GM18505 (cell line): ENCODE results near the gene RFXAP.

ENCODE experiments used
- ATAC-seq: cut with Tn5 transposase; IDR thresholded peaks from one replicate; pipeline ENCODE4 v1.9.1; 2021; ENCODE audit not compliant: unreplicated experiment
- POLR2A ChIP-seq: IDR thresholded peaks from 4 replicates; pipeline ENCODE4 v1.6.1; 2011; ENCODE audit warnings: borderline replicate concordance; ENCODE audit not compliant: insufficient read depth, insufficient read length; ENCODE audit errors: extremely low read depth

The RFXAP gene

DNA sequence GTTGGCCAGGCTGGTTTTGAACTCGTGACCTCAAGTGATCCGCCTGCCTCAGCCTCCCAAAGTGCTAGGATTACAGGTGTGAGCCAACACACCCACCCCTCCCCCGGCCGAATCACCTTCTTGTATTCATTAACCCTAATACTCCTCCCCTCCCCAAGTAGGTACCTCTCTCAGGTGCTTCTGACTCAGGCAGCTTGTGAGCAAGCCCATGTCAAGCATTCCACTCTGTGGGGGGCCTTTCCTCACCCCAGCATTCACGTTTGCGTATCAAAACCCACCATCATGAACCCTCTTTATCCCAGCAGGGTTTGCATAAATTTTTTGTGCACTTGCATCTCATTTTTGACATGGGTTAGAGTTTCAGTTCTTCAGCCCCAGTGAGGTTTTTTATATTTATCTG lies 23.6 kb upstream of the RFXAP start:
- no peak for ATAC-seq

DNA sequence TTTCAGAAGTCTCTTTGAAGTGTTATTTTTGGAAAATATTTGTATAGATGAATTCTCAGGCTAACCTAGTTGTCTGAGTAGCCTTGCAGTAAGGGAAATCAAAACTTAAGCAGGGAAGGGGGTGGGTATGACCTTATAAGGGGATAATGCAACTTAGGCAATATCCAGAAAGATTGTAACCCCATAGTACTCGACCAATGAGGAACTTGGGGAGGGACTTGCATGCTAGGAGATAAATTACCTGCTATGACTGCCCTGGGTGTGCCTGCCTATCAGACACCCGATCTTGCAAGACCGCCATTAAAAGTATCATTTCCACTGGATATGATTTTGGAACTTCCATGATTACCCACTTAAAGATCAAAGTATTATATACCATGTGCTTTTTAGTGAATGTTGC lies 23.0 kb upstream of the RFXAP start:
- ATAC-seq, result no peak
- TF ChIP-seq POLR2A, result no peak

More for the DNA sequence above, 23.6 kb upstream of the RFXAP start:
- TF ChIP-seq POLR2A, result no peak

DNA sequence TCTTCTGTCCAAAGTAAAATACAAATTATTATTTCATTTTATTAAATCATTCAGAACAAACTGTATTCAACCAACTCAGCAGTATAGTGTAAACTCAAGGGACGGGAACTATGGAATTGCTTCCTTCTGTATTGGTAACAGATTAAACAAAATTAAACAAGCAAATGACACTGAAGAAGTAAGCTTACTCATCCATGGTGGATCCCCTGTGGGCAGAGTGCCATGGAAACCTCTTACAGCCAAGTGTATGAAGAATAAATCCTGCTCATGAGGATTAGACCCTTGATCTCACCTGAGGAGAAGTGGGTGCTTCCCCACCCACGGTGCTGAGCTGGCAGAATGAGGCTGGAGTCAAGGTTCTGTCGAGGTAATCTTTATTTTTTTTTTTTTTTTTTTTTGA lies 18.0 kb upstream of the RFXAP start:
- TF ChIP-seq POLR2A, result no peak
- ATAC-seq, result no peak

DNA sequence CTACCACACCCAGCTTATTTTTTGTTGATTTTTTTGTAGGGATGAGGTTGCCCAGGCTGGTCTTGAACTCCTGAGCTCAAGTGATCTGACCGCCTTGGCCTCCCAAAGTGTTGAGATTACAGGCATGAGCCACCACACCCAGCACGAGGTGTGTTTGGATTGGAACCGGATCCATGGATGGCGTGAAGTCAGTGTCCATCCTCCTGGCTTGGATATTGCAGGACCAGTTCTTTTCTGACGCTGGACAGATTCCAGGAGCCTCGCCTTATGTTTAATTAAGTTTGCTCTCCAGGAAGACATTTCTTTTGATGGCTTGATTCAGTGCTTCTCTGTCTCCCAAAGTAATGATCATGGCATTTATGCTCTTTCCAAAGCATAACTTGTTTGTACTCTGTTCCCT lies 14.4 kb upstream of the RFXAP start:
- ATAC-seq, result no peak
- no peak for TF ChIP-seq POLR2A

DNA sequence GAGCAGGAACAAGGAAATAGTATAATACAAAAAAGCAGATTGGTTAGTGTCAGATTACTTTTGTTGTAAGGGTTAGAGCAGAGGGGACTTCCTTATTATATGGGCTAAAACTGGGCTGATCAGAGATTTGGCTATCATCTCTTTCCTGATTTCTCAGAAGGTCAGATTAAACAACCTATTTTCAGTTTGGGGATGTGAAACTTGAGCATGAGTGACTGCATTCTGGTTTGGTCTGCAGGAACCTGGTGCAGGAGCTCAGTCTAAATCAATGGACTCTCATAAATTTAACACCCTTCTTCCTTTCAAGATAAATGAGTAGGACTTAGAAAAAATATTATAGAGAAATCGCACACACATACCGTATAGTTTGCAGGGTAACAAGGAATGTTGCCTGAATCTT lies 12.9 kb upstream of the RFXAP start:
- peak; percentile 62 for ATAC-seq
- TF ChIP-seq POLR2A, result no peak

DNA sequence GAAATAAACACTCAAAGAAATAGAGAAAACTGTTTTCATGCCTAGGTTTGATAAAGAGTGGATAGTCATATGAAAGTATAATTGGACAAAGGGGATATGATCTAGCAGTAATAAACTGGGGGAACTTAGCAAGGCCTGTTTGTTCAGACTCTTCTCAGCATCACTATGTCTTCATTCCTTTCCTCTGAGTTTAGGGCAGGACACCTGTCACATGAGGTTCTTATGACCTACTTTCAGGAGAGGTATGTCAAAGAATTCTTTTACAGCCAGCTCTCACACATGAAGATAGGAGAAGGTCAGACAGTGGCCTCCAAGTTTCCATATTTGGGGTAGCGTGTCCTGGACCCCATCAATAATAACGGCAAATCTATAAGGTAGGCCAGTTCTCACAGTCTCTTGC lies 11.4 kb upstream of the RFXAP start:
- TF ChIP-seq POLR2A, result no peak

DNA sequence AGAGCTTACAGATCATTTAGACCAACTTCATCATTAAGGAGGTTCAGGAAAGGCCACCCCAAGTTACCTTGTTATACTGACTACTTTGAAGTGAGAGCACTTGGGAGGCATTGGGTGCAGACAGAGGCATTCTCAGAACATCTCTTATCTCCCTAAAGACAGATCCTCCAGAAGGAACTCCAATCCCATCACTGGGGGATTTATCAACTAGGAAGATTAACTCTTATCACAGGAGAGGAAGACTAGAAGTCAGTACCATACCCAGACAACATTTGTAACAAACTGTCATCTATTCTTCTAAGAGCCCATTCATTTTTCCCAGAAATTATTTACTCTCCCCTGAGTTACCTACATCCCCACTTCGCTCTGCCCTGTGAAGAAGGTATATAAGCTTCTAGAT lies 5.8 kb upstream of the RFXAP start:
- TF ChIP-seq POLR2A, result no peak
- ATAC-seq, result no peak

More for the DNA sequence above, 11.4 kb upstream of the RFXAP start:
- no peak for ATAC-seq

DNA sequence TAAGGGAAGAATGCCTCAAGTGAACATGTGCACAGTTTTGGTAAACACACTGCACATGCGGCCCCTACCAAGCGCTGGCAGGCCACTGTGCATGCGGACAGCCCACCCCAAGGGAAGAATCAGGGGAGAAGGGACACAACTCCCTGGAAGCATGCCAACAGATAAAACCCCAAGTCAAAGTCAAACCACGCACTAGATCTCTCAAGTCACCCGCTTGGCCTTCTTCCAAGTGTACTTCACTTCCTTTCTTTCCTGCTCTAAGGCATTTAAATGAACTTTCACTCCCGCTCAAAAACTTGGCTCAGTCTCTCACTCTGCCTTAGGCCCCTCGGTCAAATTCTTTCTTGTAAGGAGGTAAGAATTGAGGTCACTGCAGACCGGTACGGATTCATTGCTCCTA lies 4.6 kb upstream of the RFXAP start:
- TF ChIP-seq POLR2A, result no peak
- ATAC-seq, result no peak

DNA sequence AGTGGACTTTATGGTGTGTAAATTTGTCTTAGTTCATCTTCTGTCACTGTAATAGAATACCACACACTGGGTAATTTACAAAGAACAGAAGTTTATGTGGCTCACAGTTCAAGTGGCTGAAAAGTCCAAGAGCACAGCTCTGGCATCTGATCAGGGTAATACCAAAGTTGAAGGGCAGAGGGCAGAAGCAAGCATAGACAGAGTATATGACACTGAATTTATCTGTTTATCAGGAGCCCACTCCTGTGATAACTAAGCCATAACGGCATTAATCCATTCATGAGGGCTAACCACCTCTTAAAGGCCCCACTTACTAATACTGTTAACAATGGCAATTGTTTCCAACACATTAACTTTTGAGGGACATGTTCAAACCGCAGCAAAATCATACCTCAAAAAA lies 4.0 kb upstream of the RFXAP start:
- no peak for TF ChIP-seq POLR2A
- ATAC-seq, result no peak

DNA sequence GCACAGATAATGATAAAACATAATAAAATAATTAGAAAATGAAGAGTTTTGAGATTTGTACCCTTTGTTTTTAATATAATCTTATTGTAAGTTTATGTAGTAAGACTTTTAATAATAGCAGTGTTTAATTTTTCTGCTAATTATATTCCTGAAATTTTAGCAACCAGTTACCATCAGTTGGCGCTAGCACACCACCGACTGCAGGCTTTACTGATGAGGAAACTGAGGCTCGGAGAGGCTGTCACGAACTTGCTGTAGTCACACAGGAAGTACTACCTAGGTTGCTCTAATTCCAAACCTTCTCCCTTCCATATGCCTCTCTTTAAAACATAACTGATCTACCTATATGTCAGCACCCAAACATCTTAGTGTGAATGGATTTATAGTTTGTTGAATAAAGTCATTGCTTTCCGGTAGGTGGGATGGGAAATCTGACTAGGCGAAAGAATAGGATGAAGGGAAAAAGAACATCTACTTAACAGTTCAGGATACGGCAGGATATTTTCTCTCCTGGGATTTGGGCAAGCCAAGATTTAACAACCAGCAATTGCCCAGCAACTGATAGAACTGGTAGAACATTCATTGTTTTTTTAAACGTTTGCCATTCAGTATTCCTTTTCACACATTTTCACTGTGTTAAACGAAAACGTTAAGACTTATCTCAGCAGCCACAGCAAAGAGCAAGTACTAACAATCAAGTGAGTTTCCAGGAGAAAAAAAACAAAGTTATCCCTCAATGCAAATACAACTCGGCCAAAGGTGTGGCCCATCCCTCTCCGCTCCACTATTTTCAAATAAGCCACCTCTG lies 822 bp upstream of the RFXAP start:
- ATAC-seq, result no peak

DNA sequence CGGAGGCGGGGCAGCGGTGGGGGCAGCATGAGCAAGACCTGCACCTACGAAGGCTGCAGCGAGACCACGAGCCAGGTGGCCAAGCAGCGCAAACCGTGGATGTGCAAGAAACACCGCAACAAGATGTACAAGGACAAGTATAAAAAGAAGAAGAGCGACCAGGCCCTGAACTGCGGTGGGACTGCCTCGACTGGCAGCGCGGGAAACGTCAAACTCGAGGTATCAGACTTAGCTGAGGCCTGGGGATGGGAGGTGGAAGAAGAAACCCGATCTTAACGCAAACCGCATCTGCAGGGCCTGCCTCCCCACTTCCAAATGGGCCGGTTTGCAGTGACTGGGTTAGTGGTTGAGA lies 693 bp downstream of the RFXAP start:
- peak; percentile 16 for ATAC-seq

More for the DNA sequence above, 822 bp upstream of the RFXAP start:
- no peak for TF ChIP-seq POLR2A

DNA sequence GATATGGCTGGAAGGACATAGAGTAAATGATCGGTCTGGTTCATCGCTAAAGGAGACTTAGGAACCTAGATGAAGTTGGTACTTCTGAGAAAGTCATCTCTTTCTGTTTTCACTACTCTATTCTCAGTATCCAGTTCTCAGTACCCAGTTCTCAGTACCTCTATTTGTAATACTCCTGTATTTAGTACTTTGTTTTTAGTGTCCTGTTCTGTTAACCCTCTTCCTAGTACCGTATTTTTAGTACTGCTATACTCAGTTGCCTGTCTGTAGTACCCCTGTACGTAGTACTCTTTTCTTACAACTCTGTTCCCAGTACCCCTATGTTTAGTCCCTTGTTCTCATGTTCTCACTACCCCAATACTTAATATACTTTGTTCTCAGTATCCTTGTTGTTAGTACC lies 1.2 kb downstream of the RFXAP start:
- no peak for TF ChIP-seq POLR2A
- peak; percentile 32 for ATAC-seq

More for the DNA sequence above, 693 bp downstream of the RFXAP start:
- TF ChIP-seq POLR2A, result no peak

DNA sequence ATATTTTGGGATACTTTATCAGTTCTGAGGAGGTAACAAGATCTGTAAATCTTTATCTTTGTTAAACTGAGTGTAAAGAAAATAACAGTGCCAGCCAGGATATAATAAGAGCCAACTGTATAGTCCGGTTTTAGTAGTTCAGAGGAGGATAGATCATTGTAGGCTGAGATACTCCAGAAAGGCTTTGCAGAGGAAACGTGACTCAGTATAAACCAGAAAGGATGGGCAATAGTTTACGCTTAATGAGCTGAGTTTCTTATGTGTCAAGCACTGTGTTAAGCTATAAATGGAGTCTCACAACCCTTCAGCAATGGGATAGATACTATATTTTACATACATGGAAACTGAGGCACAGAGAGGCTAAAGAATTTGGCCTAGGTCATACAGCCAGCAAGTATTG lies 3.8 kb downstream of the RFXAP start:
- TF ChIP-seq POLR2A, result no peak
- no peak for ATAC-seq

DNA sequence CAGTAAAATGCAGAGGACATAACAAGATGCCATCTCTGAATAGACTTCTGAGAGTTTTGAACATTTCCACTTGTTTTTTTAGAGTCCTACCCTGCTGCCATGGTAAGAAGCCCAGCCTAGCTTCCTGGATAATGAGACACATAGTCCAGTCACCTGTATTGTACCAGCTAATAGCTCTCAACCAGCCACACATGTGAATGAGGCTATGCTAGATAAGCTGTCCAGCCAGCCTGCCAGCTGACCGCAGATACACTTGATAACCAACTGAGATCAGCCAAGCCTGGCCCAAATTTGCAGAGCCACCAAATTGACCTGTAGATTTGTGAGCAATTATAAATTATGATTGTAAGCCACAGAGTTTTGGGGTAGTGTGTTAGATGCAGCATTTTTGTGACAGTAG lies 10.7 kb downstream of the RFXAP start:
- ATAC-seq, result no peak

DNA sequence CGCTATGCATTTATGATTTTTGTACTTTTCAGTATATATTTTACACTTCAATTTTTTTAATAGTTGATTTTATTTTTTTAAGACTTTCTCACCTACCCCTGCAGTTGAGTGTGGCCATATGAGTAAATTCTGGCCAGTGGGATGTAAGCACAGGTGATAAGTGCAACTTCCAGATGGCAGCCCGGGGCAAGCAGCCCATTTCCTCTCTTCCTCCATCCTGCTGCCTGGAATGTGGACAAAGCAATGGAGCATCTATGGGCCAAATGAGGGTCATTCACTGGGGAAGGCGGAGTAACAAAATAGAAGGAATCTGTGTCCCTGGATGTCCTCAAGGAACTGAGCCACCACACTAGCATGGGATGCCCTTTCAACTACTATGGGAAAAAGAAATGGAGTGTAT lies 12.3 kb downstream of the RFXAP start:
- no peak for TF ChIP-seq POLR2A
- no peak for ATAC-seq

More for the DNA sequence above, 10.7 kb downstream of the RFXAP start:
- no peak for TF ChIP-seq POLR2A

DNA sequence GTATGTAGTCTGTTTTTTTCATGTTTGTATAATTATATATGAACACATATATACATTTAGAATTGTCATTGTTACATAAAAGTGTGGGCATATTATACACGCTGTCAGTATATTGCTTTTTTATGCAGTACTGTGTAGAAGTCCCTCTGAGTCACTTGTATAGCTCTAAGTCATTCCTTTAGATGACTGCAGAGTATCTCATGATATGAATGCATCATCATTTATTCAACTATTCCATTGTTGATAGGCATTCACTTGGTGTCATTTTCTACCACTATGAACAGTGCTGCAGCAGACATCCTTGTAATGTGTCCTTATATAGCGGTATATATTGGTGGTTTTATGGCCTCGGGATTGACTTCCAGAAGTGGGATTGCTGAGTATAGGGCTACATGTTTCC lies 15.3 kb downstream of the RFXAP start:
- TF ChIP-seq POLR2A, result no peak
- ATAC-seq, result no peak
